T-helper 1 cell treated with Interleukin-12 subunit alpha and Interleukin-12 subunit beta and Interleukin-4 antibody, amounts not matched to agents 30 μg/mL and 1 μg/mL, for 36 hours (primary cell): Measurements from ENCODE around the gene NUBPL.
"Not testable (repeated sequence)": the region's sequence is repeated elsewhere in the genome, so short reads cannot be mapped to it uniquely, and the experiment has no call there.

Experiments used
- H3K27ac Mint-ChIP-seq: one replicate; pipeline ENCODE4 v1.8.0; 2021; ENCODE audit warnings: mild to moderate bottlenecking, mixed read lengths
- H3K27me3 Mint-ChIP-seq: one replicate; pipeline ENCODE4 v1.8.0; 2021; ENCODE audit warnings: low read depth, mixed read lengths
- H3K36me3 Mint-ChIP-seq: one replicate; pipeline ENCODE4 v1.8.0; 2021; ENCODE audit warnings: low read depth, mixed read lengths
- H3K4me1 Mint-ChIP-seq: one replicate; pipeline ENCODE4 v1.8.0; 2021; ENCODE audit warnings: low read depth, mixed read lengths
- H3K4me3 Mint-ChIP-seq: one replicate; pipeline ENCODE4 v1.8.0; 2021; ENCODE audit warnings: mild to moderate bottlenecking, moderate library complexity, mixed read lengths
- H3K9me3 Mint-ChIP-seq: one replicate; pipeline ENCODE4 v1.8.0; 2021; ENCODE audit warnings: mixed read lengths

The NUBPL gene

DNA sequence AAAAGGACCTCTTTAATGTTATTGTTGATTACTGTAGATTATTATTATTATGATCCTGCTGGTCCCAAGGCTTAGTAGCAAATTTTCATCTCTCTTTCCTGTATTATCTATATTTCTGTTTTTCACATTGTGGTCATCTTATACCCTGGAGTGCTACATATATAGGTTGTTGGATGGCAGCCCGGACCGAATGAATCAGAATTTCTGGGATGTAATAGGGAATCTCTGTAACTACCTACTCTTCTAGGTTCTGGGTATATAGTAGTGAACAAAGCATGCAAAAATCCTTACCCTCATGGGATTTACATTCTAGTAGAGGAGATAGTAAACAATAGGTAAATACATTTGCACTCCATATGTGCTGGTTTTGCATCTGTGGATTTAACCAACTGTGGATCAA is 31.4 kb downstream of the NUBPL start:
- H3K9me3 Mint-ChIP-seq, result no peaks in the 10 kb centered on the region

DNA sequence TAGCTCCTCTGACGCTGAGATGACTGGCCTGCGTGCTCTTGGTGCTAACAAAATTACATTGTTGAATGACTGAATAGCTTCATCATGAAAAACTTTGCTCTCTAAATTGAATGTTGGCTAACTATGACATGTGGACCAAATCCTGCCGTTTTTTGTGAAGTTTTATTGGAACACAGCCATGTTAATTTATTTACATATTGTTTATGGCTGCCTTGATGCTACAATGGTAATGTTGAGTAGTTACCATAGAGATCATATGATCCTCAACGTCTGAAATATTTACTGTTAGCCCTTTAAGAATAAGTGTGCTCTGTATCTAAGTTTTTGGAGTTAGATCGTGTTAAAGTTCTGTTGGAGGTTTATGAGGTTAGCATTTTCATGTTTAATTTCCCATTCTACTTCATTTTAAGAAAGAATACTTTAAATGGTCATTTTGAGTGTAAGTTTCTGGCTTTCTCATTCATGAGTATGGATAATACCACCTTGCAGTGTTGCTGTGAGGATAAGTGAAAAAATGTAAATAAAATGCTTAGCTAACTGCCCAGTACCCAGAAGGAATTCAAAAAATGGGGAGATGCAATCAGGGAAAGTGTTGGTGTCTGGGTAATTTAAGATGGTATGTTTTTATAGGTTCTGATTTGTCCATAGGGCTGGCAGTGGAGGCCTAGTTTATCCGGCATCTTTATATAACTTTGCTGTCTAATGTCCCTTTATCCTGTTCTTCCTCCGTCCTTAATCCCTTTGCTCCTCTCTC is 35.3 kb downstream of the NUBPL start:
- H3K27ac Mint-ChIP-seq, result no peak overlapping the region
- no peaks in the 10 kb centered on the region for H3K27me3 Mint-ChIP-seq
- H3K4me3 Mint-ChIP-seq, result no peak overlapping the region
- H3K9me3 Mint-ChIP-seq, result no peaks in the 10 kb centered on the region
- H3K36me3 Mint-ChIP-seq, result no peaks in the 10 kb centered on the region
- H3K4me1 Mint-ChIP-seq, result no peaks in the 10 kb centered on the region

More for the DNA sequence above, 31.4 kb downstream of the NUBPL start:
- Mint-ChIP-seq H3K27ac (no peak overlapping the region), H3K36me3 (no peaks in the 10 kb centered on the region), H3K4me1 (peaks cover 1% of the 10 kb centered on the region), H3K27me3 (no peaks in the 10 kb centered on the region), H3K4me3 (no peak overlapping the region)

- Mint-ChIP-seq H3K27ac (no peak overlapping the region), H3K4me1 (no peaks in the 10 kb centered on the region), H3K27me3 (no peaks in the 10 kb centered on the region), H3K36me3 (no peaks in the 10 kb centered on the region), H3K4me3 (no peak overlapping the region), H3K9me3 (no peaks in the 10 kb centered on the region)
Observed at GRCh38 chr14:31605702-31606101, 44.5 kb downstream of the NUBPL start.

DNA sequence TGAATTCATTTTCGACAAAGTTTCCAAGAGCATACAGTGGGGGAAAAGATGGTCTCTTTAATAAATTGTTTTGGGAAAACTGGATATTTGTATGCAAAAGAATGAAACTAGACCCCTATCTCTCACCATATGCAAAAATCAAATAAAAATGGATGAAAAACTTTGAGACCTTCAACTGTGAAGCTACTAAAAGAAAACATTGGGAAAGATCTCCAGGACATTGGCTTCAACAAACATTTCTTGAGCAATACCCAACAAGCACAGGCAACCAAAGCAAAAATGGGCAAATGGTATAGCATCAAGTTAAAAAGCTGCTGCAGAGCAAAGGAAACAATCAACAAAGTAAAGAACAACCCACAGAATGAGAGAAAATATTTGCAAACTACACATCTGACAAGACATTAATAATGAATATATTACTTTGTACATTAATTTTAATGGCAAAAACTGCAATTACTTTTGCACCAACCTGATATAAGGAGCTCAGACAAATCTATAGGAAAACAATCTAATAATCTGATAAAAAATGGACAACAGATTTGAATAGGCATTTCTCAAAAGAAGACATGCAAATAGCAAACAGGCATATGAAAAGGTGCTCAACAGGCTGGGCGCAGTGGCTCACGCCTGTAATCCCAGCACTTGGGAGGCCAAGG is 50.7 kb downstream of the NUBPL start:
- Mint-ChIP-seq H3K27me3 (no peaks in the 10 kb centered on the region), H3K9me3 (no peaks in the 10 kb centered on the region), H3K4me1 (no peaks in the 10 kb centered on the region), H3K27ac (no peak overlapping the region), H3K36me3 (no peaks in the 10 kb centered on the region), H3K4me3 (no peak overlapping the region)

GRCh38 chr14:31613188-31613587 is 52.0 kb downstream of the NUBPL start:
- Mint-ChIP-seq H3K36me3 (no peaks in the 10 kb centered on the region), H3K9me3 (no peaks in the 10 kb centered on the region), H3K27me3 (no peaks in the 10 kb centered on the region), H3K27ac (no peak overlapping the region), H3K4me1 (no peaks in the 10 kb centered on the region), H3K4me3 (no peak overlapping the region)

DNA sequence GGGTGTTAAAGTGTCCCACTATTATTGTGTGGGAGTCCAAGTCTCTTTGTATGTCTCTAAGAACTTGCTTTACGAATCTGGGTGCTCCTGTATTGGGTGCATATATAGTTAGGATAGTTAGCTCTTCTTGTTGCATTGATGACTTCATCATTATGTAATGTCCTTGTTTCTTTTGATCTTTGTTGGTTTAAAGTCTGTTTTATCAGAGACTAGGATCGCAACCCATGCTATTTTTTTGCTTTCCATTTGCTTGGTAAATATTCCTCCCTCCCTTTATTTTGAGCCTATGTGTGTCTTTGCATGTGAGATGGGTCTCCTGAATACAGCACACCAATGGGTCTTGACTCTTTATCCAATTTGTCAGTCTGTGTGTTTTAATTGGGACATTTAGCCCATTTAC is 57.7 kb downstream of the NUBPL start:
- H3K27ac Mint-ChIP-seq, H3K4me3 Mint-ChIP-seq, H3K27me3 Mint-ChIP-seq, H3K36me3 Mint-ChIP-seq, H3K4me1 Mint-ChIP-seq: not testable (repeated sequence)
- peaks cover 34% of the 10 kb centered on the region for H3K9me3 Mint-ChIP-seq

GRCh38 chr14:31619440-31619839 is 58.2 kb downstream of the NUBPL start:
- Mint-ChIP-seq H3K36me3 (peaks cover 2% of the 10 kb centered on the region), H3K9me3 (peaks cover 37% of the 10 kb centered on the region)

GRCh38 chr14:31620898-31621297 is 59.7 kb downstream of the NUBPL start:
- H3K27ac Mint-ChIP-seq, H3K4me1 Mint-ChIP-seq, H3K36me3 Mint-ChIP-seq, H3K4me3 Mint-ChIP-seq, H3K27me3 Mint-ChIP-seq: not testable (repeated sequence)
- H3K9me3 Mint-ChIP-seq, result peaks cover 37% of the 10 kb centered on the region

More at GRCh38 chr14:31619440-31619839, 58.2 kb downstream of the NUBPL start:
- H3K27me3 Mint-ChIP-seq, result no peaks in the 10 kb centered on the region
- no peak overlapping the region for H3K27ac Mint-ChIP-seq
- no peaks in the 10 kb centered on the region for H3K4me1 Mint-ChIP-seq
- no peak overlapping the region for H3K4me3 Mint-ChIP-seq

DNA sequence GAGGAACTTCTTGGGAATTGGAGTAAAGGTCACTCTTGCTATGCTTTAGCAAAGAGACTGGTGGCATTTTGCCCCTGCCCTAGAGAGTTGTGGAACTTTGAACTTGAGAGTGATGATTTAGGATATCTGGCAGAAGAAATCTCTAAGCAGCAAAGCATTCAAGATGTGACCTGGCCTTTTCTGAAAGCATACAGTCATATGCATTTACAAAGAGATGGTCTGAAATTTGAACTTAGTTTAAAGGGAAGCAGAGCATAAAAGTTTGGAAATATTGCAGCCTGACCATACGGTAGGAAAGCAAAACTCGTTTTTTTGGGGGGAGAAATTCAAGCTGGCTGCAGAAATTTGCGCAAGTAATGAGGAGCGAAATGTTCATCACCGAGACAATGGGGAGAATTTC is 60.9 kb downstream of the NUBPL start:
- no peak overlapping the region for H3K4me3 Mint-ChIP-seq
- H3K27ac Mint-ChIP-seq, result no peak overlapping the region
- peaks cover 2% of the 10 kb centered on the region for H3K36me3 Mint-ChIP-seq
- no peaks in the 10 kb centered on the region for H3K27me3 Mint-ChIP-seq
- H3K4me1 Mint-ChIP-seq, result no peaks in the 10 kb centered on the region
- H3K9me3 Mint-ChIP-seq, result peaks cover 37% of the 10 kb centered on the region

GRCh38 chr14:31652900-31653299 is 91.7 kb downstream of the NUBPL start:
- not testable (repeated sequence) for H3K4me3 Mint-ChIP-seq, H3K27ac Mint-ChIP-seq, H3K4me1 Mint-ChIP-seq, H3K27me3 Mint-ChIP-seq, H3K36me3 Mint-ChIP-seq
- H3K9me3 Mint-ChIP-seq, result peaks cover 30% of the 10 kb centered on the region

DNA sequence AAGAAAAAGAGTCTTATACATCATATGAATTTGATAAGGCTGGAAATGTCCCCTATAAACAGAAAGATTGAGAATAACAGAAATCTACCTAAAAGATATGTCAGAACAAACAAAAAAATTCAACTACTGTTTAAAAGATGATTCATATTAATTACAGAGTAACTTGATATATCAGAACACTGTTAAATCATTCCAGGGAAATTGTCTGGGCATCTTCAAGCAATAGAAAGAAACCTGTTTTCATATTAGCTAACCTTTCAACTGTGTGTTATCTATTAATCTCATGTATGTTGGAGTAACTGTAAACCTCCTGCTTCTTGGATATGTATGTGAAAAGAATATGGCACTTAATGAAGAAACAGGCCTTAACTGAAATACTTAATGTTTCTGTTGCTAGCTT is 96.7 kb downstream of the NUBPL start:
- Mint-ChIP-seq H3K27me3 (no peaks in the 10 kb centered on the region), H3K27ac (no peak overlapping the region), H3K4me3 (no peak overlapping the region), H3K36me3 (no peaks in the 10 kb centered on the region), H3K9me3 (peaks cover 12% of the 10 kb centered on the region), H3K4me1 (no peaks in the 10 kb centered on the region)

DNA sequence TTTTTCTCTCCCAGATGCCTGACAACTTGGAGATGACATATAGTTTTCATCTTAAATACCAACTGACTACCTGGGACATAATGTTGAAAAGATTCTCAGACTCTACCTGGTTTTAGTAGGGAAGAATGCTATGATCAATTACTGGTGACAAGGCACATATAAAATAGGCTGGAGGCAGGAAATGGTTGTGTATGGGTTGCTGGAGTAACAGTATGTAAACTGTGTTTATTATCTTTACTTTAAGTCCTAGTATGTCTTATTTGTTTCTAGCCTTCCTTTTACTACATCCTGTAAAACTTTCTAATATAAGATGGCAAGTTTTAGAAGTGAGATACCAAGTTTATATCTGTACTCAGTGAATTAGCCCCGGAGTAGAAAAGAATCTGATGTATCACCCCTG is 98.1 kb downstream of the NUBPL start:
- peaks cover 3% of the 10 kb centered on the region for H3K9me3 Mint-ChIP-seq
- no peaks in the 10 kb centered on the region for H3K4me1 Mint-ChIP-seq
- no peaks in the 10 kb centered on the region for H3K36me3 Mint-ChIP-seq
- H3K4me3 Mint-ChIP-seq, result no peak overlapping the region
- H3K27ac Mint-ChIP-seq, result no peak overlapping the region
- H3K27me3 Mint-ChIP-seq, result no peaks in the 10 kb centered on the region

DNA sequence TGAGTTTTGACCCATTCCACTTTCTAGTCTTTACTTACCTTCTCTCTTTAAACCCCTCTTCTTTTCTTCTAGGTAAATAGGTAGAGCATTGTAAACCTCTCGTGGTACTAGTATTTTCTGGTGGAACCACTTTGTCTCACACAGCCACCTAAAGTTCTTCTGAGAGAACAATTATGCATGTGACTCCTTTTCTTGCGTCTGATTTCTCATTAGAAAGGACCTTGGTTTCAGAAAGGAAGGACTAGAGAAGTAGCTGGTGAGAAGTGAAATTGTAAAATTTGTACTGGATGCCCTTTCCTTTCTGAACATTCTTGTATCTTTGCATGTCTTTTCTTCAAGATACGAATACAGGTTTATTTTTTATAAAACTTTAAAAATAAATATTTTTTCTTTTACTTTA is 99.0 kb downstream of the NUBPL start:
- H3K27me3 Mint-ChIP-seq, result no peaks in the 10 kb centered on the region
- H3K4me1 Mint-ChIP-seq, result no peaks in the 10 kb centered on the region
- no peak overlapping the region for H3K4me3 Mint-ChIP-seq
- no peak overlapping the region for H3K27ac Mint-ChIP-seq
- peaks cover 8% of the 10 kb centered on the region for H3K9me3 Mint-ChIP-seq
- H3K36me3 Mint-ChIP-seq, result no peaks in the 10 kb centered on the region

DNA sequence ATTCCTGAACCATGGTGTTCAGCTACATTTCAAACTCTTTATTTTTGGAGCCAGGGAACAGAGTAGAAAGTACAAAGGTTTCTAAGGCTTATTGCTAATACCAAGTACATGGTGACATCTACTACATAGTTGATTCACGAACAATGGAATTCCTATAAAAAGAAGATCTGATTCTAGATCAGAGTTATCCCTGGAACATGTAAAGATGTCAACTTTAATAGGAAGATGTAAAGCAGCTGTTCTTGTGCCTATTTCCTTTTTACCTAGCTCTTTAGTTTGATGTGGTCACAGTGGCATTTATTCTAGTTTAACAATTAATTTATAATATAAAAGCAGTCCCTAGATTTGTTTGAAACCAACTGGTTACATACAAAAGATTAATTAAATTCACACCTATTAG is 99.5 kb downstream of the NUBPL start:
- Mint-ChIP-seq H3K36me3 (no peaks in the 10 kb centered on the region), H3K4me3 (no peak overlapping the region), H3K27ac (no peak overlapping the region), H3K9me3 (peaks cover 13% of the 10 kb centered on the region), H3K27me3 (no peaks in the 10 kb centered on the region), H3K4me1 (no peaks in the 10 kb centered on the region)

DNA sequence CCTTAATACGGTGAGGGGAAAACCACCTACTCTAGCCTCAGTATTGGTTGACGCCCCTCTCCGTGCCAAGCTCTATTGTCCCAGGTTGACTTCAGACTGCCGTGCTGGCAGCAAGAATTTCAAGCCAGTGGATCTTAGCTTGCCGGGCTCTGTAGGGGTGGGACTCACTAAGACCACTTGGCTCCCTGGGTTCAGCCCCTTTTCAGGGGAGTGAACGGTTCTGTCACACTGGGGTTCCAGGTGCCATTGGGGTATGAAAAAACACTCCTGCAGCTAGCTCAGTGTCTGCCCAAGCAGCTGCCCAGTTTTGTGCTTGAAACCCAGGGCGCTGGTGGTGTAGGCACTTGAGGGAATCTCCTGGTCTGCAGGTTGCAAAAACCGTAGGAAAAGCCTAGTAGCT is 107.1 kb downstream of the NUBPL start:
- Mint-ChIP-seq H3K9me3 (peaks cover 28% of the 10 kb centered on the region), H3K36me3 (no peaks in the 10 kb centered on the region), H3K4me3 (no peak overlapping the region), H3K27me3 (no peaks in the 10 kb centered on the region), H3K4me1 (no peaks in the 10 kb centered on the region), H3K27ac (no peak overlapping the region)
